GM12891 (cell line): Measurements from ENCODE around the gene ANKH.
A peak's percentile ranks its signal among the peaks of the same experiment; 100 is the strongest.

Experiments
- DNase-seq: peaks from one replicate; pipeline ENCODE4 v3.0.0; 2011; ENCODE audit warnings: low spot score; ENCODE audit not compliant: insufficient read length
- FAIRE-seq: peaks from 2 replicates; lab custom pipeline; 2011; peaks lifted over from hg19 to GRCh38; lab: Jason Lieb, UNC
- PAX5 ChIP-seq: IDR thresholded peaks from 2 replicates; pipeline ENCODE4 v1.6.1; 2011; ENCODE audit warnings: low read length, moderate library complexity, mild to moderate bottlenecking; ENCODE audit not compliant: insufficient read depth, severe bottlenecking
- POLR2A ChIP-seq: IDR thresholded peaks from 2 replicates; pipeline ENCODE4 v1.6.1; 2011; ENCODE audit warnings: low read depth, low read length, control low read depth
- POLR2AphosphoS5 ChIP-seq: IDR thresholded peaks from 2 replicates; pipeline ENCODE4 v1.6.1; 2011; ENCODE audit warnings: low read depth, low read length, control low read depth
- POU2F2 ChIP-seq: IDR thresholded peaks from 2 replicates; pipeline ENCODE4 v1.6.1; 2011; ENCODE audit warnings: low read depth, mild to moderate bottlenecking, control low read depth, low read length, moderate library complexity
- SPI1 ChIP-seq: IDR thresholded peaks from 2 replicates; pipeline ENCODE4 v1.6.1; 2011; ENCODE audit warnings: low read depth, low read length, control low read depth
- TAF1 ChIP-seq: IDR thresholded peaks from 2 replicates; pipeline ENCODE4 v1.6.1; 2011; ENCODE audit warnings: low read depth, low read length, control low read depth

Gene ANKH

GRCh38 chr5:14872070-14872989, 752 bp upstream of the ANKH start:
- FAIRE-seq: peak; percentile 48
- DNase-seq: no peak
- TF ChIP-seq POLR2AphosphoS5 (no peak), PAX5 (no peak), SPI1 (no peak), TAF1 (no peak)

- DNase-seq (no peak), FAIRE-seq (peak; percentile 72)
- TF ChIP-seq SPI1: no peak
- TF ChIP-seq POU2F2: no peak
- no peak for TF ChIP-seq PAX5
- TF ChIP-seq POLR2AphosphoS5: no peak
- no peak for TF ChIP-seq POLR2A
- no peak for TF ChIP-seq TAF1
Measured at GRCh38 chr5:14870337-14871213, 1.0 kb downstream of the ANKH start.

- no peak for FAIRE-seq
- no peak for DNase-seq
- TF ChIP-seq POLR2AphosphoS5 (no peak), SPI1 (no peak), PAX5 (no peak), TAF1 (no peak), POLR2A (no peak), POU2F2 (no peak)
Measured at GRCh38 chr5:14869668-14870164, 1.9 kb downstream of the ANKH start.

GRCh38 chr5:14869233-14869632, 2.3 kb downstream of the ANKH start:
- TF ChIP-seq SPI1 (no peak), POU2F2 (no peak), POLR2AphosphoS5 (no peak), TAF1 (no peak), POLR2A (no peak), PAX5 (no peak)
- DNase-seq: no peak
- FAIRE-seq: no peak

GRCh38 chr5:14868771-14869170, 2.8 kb downstream of the ANKH start:
- FAIRE-seq: no peak

GRCh38 chr5:14864181-14864812, 7.3 kb downstream of the ANKH start:
- DNase-seq (no peak), FAIRE-seq (no peak)
- TF ChIP-seq SPI1 (no peak), POLR2AphosphoS5 (no peak), POLR2A (no peak), PAX5 (no peak), TAF1 (no peak), POU2F2 (no peak)

More at GRCh38 chr5:14868771-14869170, 2.8 kb downstream of the ANKH start:
- no peak for DNase-seq
- TF ChIP-seq PAX5: no peak
- no peak for TF ChIP-seq POLR2A
- TF ChIP-seq TAF1: no peak

- TF ChIP-seq POU2F2: no peak
- TF ChIP-seq POLR2AphosphoS5: no peak
- TF ChIP-seq PAX5: no peak
- TF ChIP-seq POLR2A: no peak
- no peak for TF ChIP-seq SPI1
- TF ChIP-seq TAF1: no peak
Measured at GRCh38 chr5:14863105-14863504, 8.5 kb downstream of the ANKH start.

GRCh38 chr5:14861123-14861765, 10.3 kb downstream of the ANKH start:
- DNase-seq (no peak), FAIRE-seq (no peak)
- TF ChIP-seq SPI1 (no peak), POLR2A (no peak), PAX5 (no peak), POLR2AphosphoS5 (no peak)

More at GRCh38 chr5:14863105-14863504, 8.5 kb downstream of the ANKH start:
- DNase-seq (no peak), FAIRE-seq (no peak)

GRCh38 chr5:14859980-14860379, 11.6 kb downstream of the ANKH start:
- no peak for DNase-seq
- FAIRE-seq: no peak

More at GRCh38 chr5:14859980-14860379, 11.6 kb downstream of the ANKH start:
- no peak for TF ChIP-seq TAF1
- no peak for TF ChIP-seq PAX5
- TF ChIP-seq POU2F2: no peak
- TF ChIP-seq POLR2AphosphoS5: no peak
- no peak for TF ChIP-seq POLR2A
- TF ChIP-seq SPI1: no peak
